ENCODE measurements around the gene TUBB2A. TPM values are rescaled to one million over a fixed set of nuclear protein-coding genes. Genes with fewer than 3 reads are reported as not detected.
"Not testable (repeated sequence)": the region's sequence is repeated elsewhere in the genome, so short reads cannot be mapped to it uniquely, and the experiment has no call there.

Gene TUBB2A
- total RNA-seq, 1 donor from 2014 or later = 401 TPM

DNA sequence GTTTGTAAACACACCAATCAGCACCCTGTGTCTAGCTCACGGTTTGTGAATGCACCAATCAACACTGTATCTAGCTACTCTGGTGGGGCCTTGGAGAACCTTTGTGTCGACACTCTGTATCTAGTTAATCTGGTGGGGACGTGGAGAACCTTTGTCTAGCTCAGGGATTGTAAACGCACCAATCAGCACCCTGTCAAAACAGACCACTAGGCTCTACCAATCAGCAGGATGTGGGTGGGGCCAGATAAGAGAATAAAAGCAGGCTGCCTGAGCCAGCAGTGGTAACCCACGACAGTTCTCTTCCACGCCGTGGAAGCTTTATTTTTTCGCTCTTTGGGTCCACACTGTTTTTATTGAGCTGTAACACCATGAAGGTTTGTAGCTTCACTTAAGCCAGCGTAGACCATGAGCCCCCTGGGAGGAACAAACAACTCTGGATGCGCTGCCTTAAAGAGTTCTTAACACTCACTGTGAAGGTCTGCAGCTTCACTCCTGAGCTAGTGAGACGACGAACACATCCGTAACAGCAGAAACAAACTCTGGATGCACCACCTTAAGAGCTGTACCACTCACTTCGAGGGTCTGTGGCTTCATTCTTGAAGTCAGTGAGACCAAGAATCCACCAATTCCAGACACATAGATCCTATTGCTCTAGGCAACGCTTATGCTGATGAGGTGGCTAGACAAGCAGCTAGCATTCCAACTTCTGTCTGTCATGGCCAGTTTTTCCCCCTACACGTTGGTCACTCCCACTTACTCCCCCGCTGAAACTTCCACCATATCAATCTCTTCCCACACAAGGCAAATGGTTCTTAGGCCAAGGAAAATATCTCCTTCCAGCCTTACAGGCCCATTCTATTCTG is 14.2 kb upstream of the TUBB2A start:
- H3K27me3 ChIP-seq (ENCODE audit: insufficient read depth, low read length); H3K9me3 ChIP-seq (ENCODE audit: insufficient read depth, low read depth, low read length); FAIRE-seq; H4K20me1 ChIP-seq (ENCODE audit: insufficient read depth, low read length); H3K36me3 ChIP-seq (ENCODE audit: insufficient read depth, low read length); H3K9me3 Mint-ChIP-seq (ENCODE audit: unreplicated experiment); H3K27me3 Mint-ChIP-seq (ENCODE audit: low read depth, unreplicated experiment); H3K4me3 ChIP-seq (ENCODE audit: insufficient read depth, low read depth, low read length); H3K4me1 ChIP-seq (ENCODE audit: insufficient read depth, low read length); H3K79me2 ChIP-seq (ENCODE audit: insufficient read depth, low read length); H3K36me3 Mint-ChIP-seq (ENCODE audit: low read depth, unreplicated experiment): not testable (repeated sequence)
- Histone ChIP-seq H3K4me2 (ENCODE audit: low read length) (peak overlapping the region; percentile 46), H3K9ac (ENCODE audit: low read length) (peak overlapping the region; percentile 46), H3K27ac (ENCODE audit: low read depth, low read length) (peak overlapping the region; percentile 79), H2AFZ (ENCODE audit: low read depth, low read length) (peak overlapping the region; percentile 14)
- peak overlapping the region; percentile 99 for H3K27ac Mint-ChIP-seq (ENCODE audit: unreplicated experiment)
- H3K4me1 Mint-ChIP-seq (ENCODE audit: low read depth, unreplicated experiment) = peaks cover 40% of the 10 kb centered on the region
- peak; percentile 97 for DNase-seq (ENCODE audit: low read depth)
- H3K4me3 Mint-ChIP-seq (ENCODE audit: unreplicated experiment) = peak overlapping the region; percentile 36

DNA sequence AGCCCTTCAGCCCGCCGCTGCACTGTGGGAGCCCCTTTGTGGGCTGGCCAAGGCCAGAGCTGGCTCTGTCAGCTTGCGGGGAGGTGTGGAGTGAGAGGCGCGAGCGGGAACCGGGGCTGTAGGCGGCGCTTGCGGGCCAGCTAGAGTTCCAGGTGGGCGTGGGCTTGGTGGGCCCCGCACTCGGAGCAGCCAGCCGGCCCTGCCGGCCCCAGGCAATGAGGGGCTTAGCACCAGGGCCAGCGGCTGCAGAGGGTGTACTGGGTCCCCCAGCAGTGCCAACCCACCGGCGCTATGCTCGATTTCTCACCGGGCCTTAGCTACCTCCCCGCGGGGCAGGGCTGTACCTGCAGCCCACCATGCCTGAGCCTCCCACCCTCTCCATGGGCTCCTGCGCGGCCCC is 13.3 kb upstream of the TUBB2A start:
- DNase-seq (ENCODE audit: low read depth); H3K4me3 Mint-ChIP-seq (ENCODE audit: unreplicated experiment); H4K20me1 ChIP-seq (ENCODE audit: insufficient read depth, low read length); H3K36me3 ChIP-seq (ENCODE audit: insufficient read depth, low read length); H3K27ac ChIP-seq (ENCODE audit: low read depth, low read length); H3K27me3 ChIP-seq (ENCODE audit: insufficient read depth, low read length); H3K27me3 Mint-ChIP-seq (ENCODE audit: low read depth, unreplicated experiment); H3K27ac Mint-ChIP-seq (ENCODE audit: unreplicated experiment); H3K4me3 ChIP-seq (ENCODE audit: insufficient read depth, low read depth, low read length); H3K9me3 Mint-ChIP-seq (ENCODE audit: unreplicated experiment); H3K36me3 Mint-ChIP-seq (ENCODE audit: low read depth, unreplicated experiment); H3K79me2 ChIP-seq (ENCODE audit: insufficient read depth, low read length); H3K9me3 ChIP-seq (ENCODE audit: insufficient read depth, low read depth, low read length); H2AFZ ChIP-seq (ENCODE audit: low read depth, low read length); FAIRE-seq; H3K4me2 ChIP-seq (ENCODE audit: low read length); H3K9ac ChIP-seq (ENCODE audit: low read length): not testable (repeated sequence)
- H3K4me1 ChIP-seq (ENCODE audit: insufficient read depth, low read length) = peaks cover 13% of the 10 kb centered on the region
- peaks cover 44% of the 10 kb centered on the region for H3K4me1 Mint-ChIP-seq (ENCODE audit: low read depth, unreplicated experiment)

DNA sequence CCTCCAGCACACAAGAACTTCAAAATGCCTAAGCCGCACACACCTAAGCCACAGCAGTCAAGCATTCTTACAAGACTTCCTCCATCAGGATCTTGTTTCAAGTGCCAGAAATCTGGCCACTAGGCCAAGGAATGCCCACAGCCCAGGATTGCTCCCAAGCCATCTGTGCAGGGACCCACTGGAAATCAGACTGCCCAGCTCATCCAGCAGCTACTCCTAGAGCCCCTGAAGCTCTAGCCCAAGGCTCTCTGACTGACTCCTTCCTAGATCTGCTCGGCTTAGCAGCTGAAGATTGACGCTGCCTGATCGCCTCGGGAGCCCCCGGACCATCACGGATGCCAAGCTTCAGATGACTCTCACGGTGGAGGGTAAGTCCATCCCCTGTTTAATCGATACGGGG is 10.7 kb upstream of the TUBB2A start:
- H3K9ac ChIP-seq (ENCODE audit: low read length); H4K20me1 ChIP-seq (ENCODE audit: insufficient read depth, low read length); H3K79me2 ChIP-seq (ENCODE audit: insufficient read depth, low read length); H3K36me3 ChIP-seq (ENCODE audit: insufficient read depth, low read length); H3K27me3 Mint-ChIP-seq (ENCODE audit: low read depth, unreplicated experiment); H3K4me3 Mint-ChIP-seq (ENCODE audit: unreplicated experiment); H3K4me2 ChIP-seq (ENCODE audit: low read length); DNase-seq (ENCODE audit: low read depth); FAIRE-seq; H3K9me3 Mint-ChIP-seq (ENCODE audit: unreplicated experiment); H3K27ac ChIP-seq (ENCODE audit: low read depth, low read length); H3K9me3 ChIP-seq (ENCODE audit: insufficient read depth, low read depth, low read length); H3K4me3 ChIP-seq (ENCODE audit: insufficient read depth, low read depth, low read length); H3K27me3 ChIP-seq (ENCODE audit: insufficient read depth, low read length); H3K36me3 Mint-ChIP-seq (ENCODE audit: low read depth, unreplicated experiment); H2AFZ ChIP-seq (ENCODE audit: low read depth, low read length): not testable (repeated sequence)
- H3K4me1 ChIP-seq (ENCODE audit: insufficient read depth, low read length) = peaks cover 19% of the 10 kb centered on the region
- Mint-ChIP-seq H3K27ac (ENCODE audit: unreplicated experiment) (peak overlapping the region; percentile 28), H3K4me1 (ENCODE audit: low read depth, unreplicated experiment) (peaks cover 58% of the 10 kb centered on the region)

- peaks cover 22% of the 10 kb centered on the region for H3K4me1 ChIP-seq (ENCODE audit: insufficient read depth, low read length)
- DNase-seq (ENCODE audit: low read depth); H3K36me3 ChIP-seq (ENCODE audit: insufficient read depth, low read length); H3K9me3 Mint-ChIP-seq (ENCODE audit: unreplicated experiment); FAIRE-seq; H3K9me3 ChIP-seq (ENCODE audit: insufficient read depth, low read depth, low read length); H3K27me3 ChIP-seq (ENCODE audit: insufficient read depth, low read length); H3K36me3 Mint-ChIP-seq (ENCODE audit: low read depth, unreplicated experiment); H3K79me2 ChIP-seq (ENCODE audit: insufficient read depth, low read length); H4K20me1 ChIP-seq (ENCODE audit: insufficient read depth, low read length); H2AFZ ChIP-seq (ENCODE audit: low read depth, low read length); H3K4me3 ChIP-seq (ENCODE audit: insufficient read depth, low read depth, low read length); H3K27me3 Mint-ChIP-seq (ENCODE audit: low read depth, unreplicated experiment); H3K27ac ChIP-seq (ENCODE audit: low read depth, low read length): not testable (repeated sequence)
- peaks cover 49% of the 10 kb centered on the region for H3K4me1 Mint-ChIP-seq (ENCODE audit: low read depth, unreplicated experiment)
- peak overlapping the region; percentile 23 for H3K9ac ChIP-seq (ENCODE audit: low read length)
- peak overlapping the region; percentile 13 for H3K4me3 Mint-ChIP-seq (ENCODE audit: unreplicated experiment)
- H3K27ac Mint-ChIP-seq (ENCODE audit: unreplicated experiment) = peak overlapping the region; percentile 75
- H3K4me2 ChIP-seq (ENCODE audit: low read length) = peak overlapping the region; percentile 70
Measured at GRCh38 chr6:3166535-3167225, 9.3 kb upstream of the TUBB2A start.

Data from astrocyte (in vitro differentiated cells and primary cell).